Measurements from ENCODE around the gene GCNT1. TPM values are rescaled to one million over a fixed set of nuclear protein-coding genes. Genes with fewer than 3 reads are reported as not detected.
"Not testable (repeated sequence)": the region's sequence is repeated elsewhere in the genome, so short reads cannot be mapped to it uniquely, and the experiment has no call there.

GCNT1 gene
- total RNA-seq, 1 experiment from 2014 or later, result 15.3 TPM

DNA sequence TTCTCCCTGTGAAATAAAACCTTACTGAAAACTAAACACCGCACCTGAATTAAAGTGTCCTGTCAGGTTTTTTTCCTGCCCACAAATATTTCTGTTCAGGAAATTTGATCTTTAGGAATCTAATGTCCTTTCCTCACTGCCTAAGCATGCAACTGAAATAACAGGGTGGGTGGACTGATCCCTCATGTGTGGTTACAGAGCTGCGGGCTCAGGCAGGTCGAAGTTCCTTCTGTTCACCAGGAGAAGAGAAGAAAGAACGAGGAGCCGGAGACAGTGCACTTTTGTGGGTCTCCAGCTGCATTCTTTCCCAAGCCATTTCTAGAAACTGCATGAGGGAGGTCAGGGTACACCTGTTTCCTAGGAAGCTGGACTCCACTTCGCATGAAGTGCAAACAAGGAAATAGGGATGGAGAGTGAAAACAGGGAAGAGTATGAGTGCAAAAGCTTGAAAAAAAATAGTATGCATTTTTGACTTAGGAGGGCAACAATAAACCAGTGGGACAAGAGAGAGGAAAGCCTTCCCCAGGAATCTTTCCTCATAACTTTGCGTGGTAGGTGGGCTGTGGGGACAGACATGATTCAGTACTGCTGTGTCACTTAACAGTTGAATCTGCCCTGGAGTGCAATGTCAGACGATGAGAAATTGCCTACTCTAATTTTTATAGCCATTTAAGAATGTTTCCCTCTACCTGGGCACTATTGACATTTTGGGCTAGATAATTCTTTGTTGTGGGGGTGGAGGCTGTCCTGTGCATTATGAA lies 60.3 kb downstream of the GCNT1 start:
- H3K4me3 ChIP-seq, result peak overlapping the region; percentile 10; the same call in 1 of the 2 replicates
- H3K79me2 ChIP-seq (ENCODE audit: low read depth), result no peaks in the 10 kb centered on the region
- intact Hi-C loops (cut with micrococcal nuclease; ENCODE audit: unreplicated experiment), result loop anchor here (1.0 to 5.0 kb wide), 3 partner anchors 58 to 138 kb away; partner anchors contain the start of gene GCNT1
- no peaks in the 10 kb centered on the region for H3K36me3 ChIP-seq (ENCODE audit: low read depth)
- peak overlapping the region; percentile 58 for H3K27ac ChIP-seq
- TF ChIP-seq, protein P1, sequence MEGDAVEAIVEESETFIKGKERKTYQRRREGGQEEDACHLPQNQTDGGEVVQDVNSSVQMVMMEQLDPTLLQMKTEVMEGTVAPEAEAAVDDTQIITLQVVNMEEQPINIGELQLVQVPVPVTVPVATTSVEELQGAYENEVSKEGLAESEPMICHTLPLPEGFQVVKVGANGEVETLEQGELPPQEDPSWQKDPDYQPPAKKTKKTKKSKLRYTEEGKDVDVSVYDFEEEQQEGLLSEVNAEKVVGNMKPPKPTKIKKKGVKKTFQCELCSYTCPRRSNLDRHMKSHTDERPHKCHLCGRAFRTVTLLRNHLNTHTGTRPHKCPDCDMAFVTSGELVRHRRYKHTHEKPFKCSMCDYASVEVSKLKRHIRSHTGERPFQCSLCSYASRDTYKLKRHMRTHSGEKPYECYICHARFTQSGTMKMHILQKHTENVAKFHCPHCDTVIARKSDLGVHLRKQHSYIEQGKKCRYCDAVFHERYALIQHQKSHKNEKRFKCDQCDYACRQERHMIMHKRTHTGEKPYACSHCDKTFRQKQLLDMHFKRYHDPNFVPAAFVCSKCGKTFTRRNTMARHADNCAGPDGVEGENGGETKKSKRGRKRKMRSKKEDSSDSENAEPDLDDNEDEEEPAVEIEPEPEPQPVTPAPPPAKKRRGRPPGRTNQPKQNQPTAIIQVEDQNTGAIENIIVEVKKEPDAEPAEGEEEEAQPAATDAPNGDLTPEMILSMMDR (conservative IDR thresholded peaks at IDR 0.05), result no peak
- no peak for TF ChIP-seq EZH2 (IDR thresholded peaks at IDR 0.05; ENCODE audit: low read depth)
- H2AFZ ChIP-seq, result peak overlapping the region; percentile 45; the same call in 1 of the 2 replicates
- peak; percentile 74 to 88 for DNase-seq
- ChIA-PET CTCF (no interaction called here), POLR2A (ENCODE audit: unreplicated experiment) (interaction anchor here (0.5 to 0.9 kb wide), 4 partner anchors 22 to 1430 kb away, joined by 3 to 4 read pairs (median 4); partner anchors contain the start of gene GCNT1)
- BruUV-seq (replicated peaks), result TSS peak; percentile 84
- no peaks in the 10 kb centered on the region for H3K27me3 ChIP-seq (ENCODE audit: insufficient read depth, low read depth)
- no peaks in the 10 kb centered on the region for H3K9me2 ChIP-seq (ENCODE audit: insufficient read depth)
- H3F3A ChIP-seq (ENCODE audit: insufficient read depth, low read depth), result peaks cover 23% of the 10 kb centered on the region; the same call in 1 of the 2 replicates
- no peaks in the 10 kb centered on the region for H3K9me3 ChIP-seq (ENCODE audit: insufficient read depth, low read depth)
- H3K4me1 ChIP-seq (replicated peaks; ENCODE audit: insufficient read depth), result peaks cover 38% of the 10 kb centered on the region
- no peaks in the 10 kb centered on the region for H4K20me1 ChIP-seq (ENCODE audit: insufficient read depth)
- peak overlapping the region; percentile 55 for H3K4me2 ChIP-seq

DNA sequence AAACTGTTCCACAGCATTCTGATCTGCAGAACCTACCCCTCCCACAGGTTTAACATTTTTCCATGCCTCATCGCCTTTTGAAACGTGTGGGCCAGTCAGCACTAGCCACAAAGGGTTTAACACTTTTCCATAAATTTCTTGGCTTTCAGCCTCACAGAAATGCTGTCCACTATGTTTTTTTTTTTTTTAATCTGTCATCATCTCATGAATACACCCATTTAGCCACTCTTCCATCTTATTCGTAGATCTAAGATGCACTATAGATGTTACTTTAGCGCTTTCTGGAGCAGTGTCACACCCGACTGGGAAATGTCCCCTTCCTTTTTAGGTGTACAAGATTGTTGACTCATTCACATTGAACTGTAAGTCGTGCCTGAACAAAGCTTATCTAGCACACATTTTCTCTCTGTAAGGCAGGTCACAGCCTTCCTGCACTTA lies 62.3 kb downstream of the GCNT1 start:
- H3K79me2 ChIP-seq (ENCODE audit: low read depth), result no peaks in the 10 kb centered on the region
- no peak overlapping the region; the same call in 1 of the 2 replicates for H3K4me2 ChIP-seq
- H2AFZ ChIP-seq, result no peak overlapping the region
- no peaks in the 10 kb centered on the region for H3K27me3 ChIP-seq (ENCODE audit: insufficient read depth, low read depth)
- no peaks in the 10 kb centered on the region for H3K36me3 ChIP-seq (ENCODE audit: low read depth)
- H3K27ac ChIP-seq, result peak overlapping the region; percentile 38; the same call in 1 of the 2 replicates
- peak; percentile 19 to 66 for DNase-seq
- peaks cover 50% of the 10 kb centered on the region for H3K4me1 ChIP-seq (replicated peaks; ENCODE audit: insufficient read depth)
- BruUV-seq (replicated peaks), result no TSS peak
- POLR2A ChIA-PET (ENCODE audit: unreplicated experiment), result interaction anchor here (0.6 kb wide), 1 partner anchor 1600 kb away, joined by 5 read pairs; no protein-coding TSS in a partner anchor
- no peaks in the 10 kb centered on the region for H3K9me2 ChIP-seq (ENCODE audit: insufficient read depth)
- no peak overlapping the region for H3K4me3 ChIP-seq
- H4K20me1 ChIP-seq (ENCODE audit: insufficient read depth), result no peaks in the 10 kb centered on the region
- intact Hi-C loops (cut with micrococcal nuclease; ENCODE audit: unreplicated experiment), result loop anchor here (2.0 kb wide), 1 partner anchor 198 kb away; no protein-coding TSS in a partner anchor
- TF ChIP-seq EZH2 (IDR thresholded peaks at IDR 0.05; ENCODE audit: low read depth), result no peak
- TF ChIP-seq, protein P1 (conservative IDR thresholded peaks at IDR 0.05), result no peak
- CTCF ChIA-PET, result interaction anchor here (0.5 kb wide), 1 partner anchor 75 kb away, joined by 3 read pairs; no protein-coding TSS in a partner anchor
- no peaks in the 10 kb centered on the region for H3K9me3 ChIP-seq (ENCODE audit: insufficient read depth, low read depth)
- H3F3A ChIP-seq (ENCODE audit: insufficient read depth, low read depth), result peaks cover 28% of the 10 kb centered on the region; the same call in 1 of the 2 replicates

DNA sequence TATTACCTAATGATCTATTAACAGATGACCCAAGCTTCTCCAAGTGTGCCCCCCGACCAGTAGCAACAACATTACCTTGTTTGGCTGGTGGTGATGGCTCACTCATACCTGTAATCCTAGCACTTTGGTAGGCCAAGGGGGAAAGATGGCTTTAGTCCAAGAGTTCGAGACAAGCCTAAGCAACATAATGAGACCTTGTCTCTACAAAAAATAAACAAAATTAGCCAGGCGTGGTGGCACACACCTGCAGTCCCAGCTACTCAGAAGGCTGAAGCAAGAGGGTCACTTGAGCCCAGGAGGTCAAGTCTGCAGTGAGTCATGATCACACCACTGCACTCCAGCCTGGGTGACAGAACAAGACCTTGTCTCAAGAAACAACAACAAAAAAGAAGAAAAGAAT lies 62.9 kb downstream of the GCNT1 start:
- Histone ChIP-seq H3K36me3 (ENCODE audit: low read depth) (no peaks in the 10 kb centered on the region), H3K27ac (peak overlapping the region; percentile 38), H4K20me1 (ENCODE audit: insufficient read depth) (no peaks in the 10 kb centered on the region), H2AFZ (no peak overlapping the region), H3K4me1 (replicated peaks; ENCODE audit: insufficient read depth) (peaks cover 56% of the 10 kb centered on the region), H3K4me3 (no peak overlapping the region), H3K27me3 (ENCODE audit: insufficient read depth, low read depth) (no peaks in the 10 kb centered on the region), H3K9me3 (ENCODE audit: insufficient read depth, low read depth) (no peaks in the 10 kb centered on the region), H3F3A (ENCODE audit: insufficient read depth, low read depth) (peaks cover 31% of the 10 kb centered on the region; the same call in 1 of the 2 replicates), H3K9me2 (ENCODE audit: insufficient read depth) (no peaks in the 10 kb centered on the region), H3K79me2 (ENCODE audit: low read depth) (no peaks in the 10 kb centered on the region), H3K4me2 (peak overlapping the region; percentile 6; the same call in 1 of the 2 replicates)
- DNase-seq, result peak; percentile 52 to 80
- ChIA-PET CTCF (interaction anchor here (0.6 kb wide), 1 partner anchor 208 kb away, joined by 4 read pairs; no protein-coding TSS in a partner anchor), POLR2A (ENCODE audit: unreplicated experiment) (interaction anchor here (0.6 kb wide), 1 partner anchor 1599 kb away, joined by 5 read pairs; no protein-coding TSS in a partner anchor)
- intact Hi-C loops (cut with micrococcal nuclease; ENCODE audit: unreplicated experiment), result loop anchor here (2.0 kb wide), 1 partner anchor 199 kb away; no protein-coding TSS in a partner anchor
- TF ChIP-seq EZH2 (IDR thresholded peaks at IDR 0.05; ENCODE audit: low read depth), result no peak
- TF ChIP-seq, protein P1 (conservative IDR thresholded peaks at IDR 0.05), result no peak
- no TSS peak for BruUV-seq (replicated peaks)

- H2AFZ ChIP-seq; DNase-seq; H4K20me1 ChIP-seq (ENCODE audit: insufficient read depth); H3K79me2 ChIP-seq (ENCODE audit: low read depth); H3K27ac ChIP-seq; H3K9me3 ChIP-seq (ENCODE audit: insufficient read depth, low read depth); BruUV-seq (replicated peaks); H3K27me3 ChIP-seq (ENCODE audit: insufficient read depth, low read depth); POLR2A ChIA-PET (ENCODE audit: unreplicated experiment); H3K9me2 ChIP-seq (ENCODE audit: insufficient read depth); H3K4me2 ChIP-seq; CTCF ChIA-PET; intact Hi-C loops (cut with micrococcal nuclease; ENCODE audit: unreplicated experiment); H3K4me3 ChIP-seq; H3K36me3 ChIP-seq (ENCODE audit: low read depth): not testable (repeated sequence)
- Histone ChIP-seq H3F3A (ENCODE audit: insufficient read depth, low read depth) (peaks cover 29% of the 10 kb centered on the region; the same call in 1 of the 2 replicates), H3K4me1 (replicated peaks; ENCODE audit: insufficient read depth) (peaks cover 52% of the 10 kb centered on the region)
These were observed 64.7 kb downstream of the GCNT1 start for GRCh38 chr9:76523617-76524200.

Data from PC-9 (cell line).